NCI-H1694 (cell line): Measurements from ENCODE around the gene BMPR1A.

ENCODE experiments used
- DNase-seq: peaks from one replicate; lab custom pipeline; 2025; lab: John Stamatoyannopoulos, UW

Gene BMPR1A

GRCh38 chr10:86802473-86803108, 46.2 kb downstream of the BMPR1A start:
- no peak for DNase-seq

GRCh38 chr10:86803156-86803555, 46.7 kb downstream of the BMPR1A start:
- no peak for DNase-seq

GRCh38 chr10:86804805-86805204, 48.4 kb downstream of the BMPR1A start:
- DNase-seq = no peak

- no peak for DNase-seq
These were observed 56.7 kb downstream of the BMPR1A start for GRCh38 chr10:86813101-86813500.

GRCh38 chr10:86813982-86814381, 57.6 kb downstream of the BMPR1A start:
- no peak for DNase-seq

- DNase-seq = no peak
These were observed 58.7 kb downstream of the BMPR1A start for GRCh38 chr10:86815035-86815617.

- no peak for DNase-seq
These were observed 59.2 kb downstream of the BMPR1A start for GRCh38 chr10:86815640-86816039.

- no peak for DNase-seq
These were observed 60.8 kb downstream of the BMPR1A start for GRCh38 chr10:86817246-86817645.

GRCh38 chr10:86819567-86819966, 63.1 kb downstream of the BMPR1A start:
- DNase-seq = no peak

GRCh38 chr10:86820509-86820908, 64.1 kb downstream of the BMPR1A start:
- DNase-seq = no peak

- DNase-seq = no peak
These were observed 65.1 kb downstream of the BMPR1A start for GRCh38 chr10:86821388-86821999.

GRCh38 chr10:86823565-86823964, 67.1 kb downstream of the BMPR1A start:
- DNase-seq = no peak

- no peak for DNase-seq
These were observed 67.7 kb downstream of the BMPR1A start for GRCh38 chr10:86824151-86824550.

- DNase-seq = no peak
These were observed 68.9 kb downstream of the BMPR1A start for GRCh38 chr10:86825366-86825765.

GRCh38 chr10:86827639-86828038, 71.2 kb downstream of the BMPR1A start:
- no peak for DNase-seq

GRCh38 chr10:86828145-86828544, 71.7 kb downstream of the BMPR1A start:
- DNase-seq = no peak

GRCh38 chr10:86829472-86829871, 73.1 kb downstream of the BMPR1A start:
- DNase-seq = no peak

GRCh38 chr10:86830043-86830591, 73.7 kb downstream of the BMPR1A start:
- DNase-seq = no peak

- DNase-seq = no peak
These were observed 77.5 kb downstream of the BMPR1A start for GRCh38 chr10:86833969-86834368.

- DNase-seq = no peak
These were observed 79.6 kb downstream of the BMPR1A start for GRCh38 chr10:86836044-86836443.

GRCh38 chr10:86837663-86838062, 81.2 kb downstream of the BMPR1A start:
- DNase-seq = no peak

- DNase-seq = no peak
These were observed 84.1 kb downstream of the BMPR1A start for GRCh38 chr10:86840498-86840897.

GRCh38 chr10:86846088-86846487, 89.7 kb downstream of the BMPR1A start:
- no peak for DNase-seq
